ENCODE measurements around the gene INHBB. TPM values are rescaled to one million over a fixed set of nuclear protein-coding genes. Genes with fewer than 3 reads are reported as not detected.
A peak's percentile ranks its signal among the peaks of the same experiment; 100 is the strongest.
"Not testable (repeated sequence)": the region's sequence is repeated elsewhere in the genome, so short reads cannot be mapped to it uniquely, and the experiment has no call there.

INHBB gene
- total RNA-seq, 2 experiments from 2014 or later: not detected

- Histone ChIP-seq H3K27ac (ENCODE audit: low read depth in 1 of 2, low read length in 2 of 2) (no peak overlapping the region), H3K4me1 (ENCODE audit: insufficient read depth, low read length) (no peaks in the 10 kb centered on the region), H3K9me3 (ENCODE audit: control insufficient read depth in 1 of 2, insufficient read depth in 1 of 2, low read length in 2 of 2) (peaks cover 0 to 15% of the 10 kb centered on the region in 2 experiments), H3K4me3 (ENCODE audit: low read length) (no peak overlapping the region), H3K36me3 (ENCODE audit: insufficient read depth, low read length) (no peaks in the 10 kb centered on the region), H3K27me3 (ENCODE audit: control insufficient read depth in 1 of 2, insufficient read depth in 2 of 2, low read length in 2 of 2) (no peaks in the 10 kb centered on the region)
- intact Hi-C loops (cut with DNase I, micrococcal nuclease): no loop called here
- ChIA-PET CTCF (no interaction called here), POLR2A (no interaction called here)
- H3K4me1 Mint-ChIP-seq (ENCODE audit: low read depth): no peaks in the 10 kb centered on the region
- H3K4me3 Mint-ChIP-seq: no peak overlapping the region
- ATAC-seq (ENCODE audit: poor library complexity): no peak
- TF ChIP-seq CTCF (IDR thresholded peaks at IDR 0.05): no peak
- H3K27me3 Mint-ChIP-seq: peaks cover 7% of the 10 kb centered on the region
- H3K9me3 Mint-ChIP-seq: no peaks in the 10 kb centered on the region
- H3K36me3 Mint-ChIP-seq (ENCODE audit: low read depth): no peaks in the 10 kb centered on the region
- H3K27ac Mint-ChIP-seq: no peak overlapping the region
- peak in 1 of 14 experiments; percentile 23 for DNase-seq
These were observed 43.1 kb downstream of the INHBB start for GRCh38 chr2:120389036-120389391.

DNA sequence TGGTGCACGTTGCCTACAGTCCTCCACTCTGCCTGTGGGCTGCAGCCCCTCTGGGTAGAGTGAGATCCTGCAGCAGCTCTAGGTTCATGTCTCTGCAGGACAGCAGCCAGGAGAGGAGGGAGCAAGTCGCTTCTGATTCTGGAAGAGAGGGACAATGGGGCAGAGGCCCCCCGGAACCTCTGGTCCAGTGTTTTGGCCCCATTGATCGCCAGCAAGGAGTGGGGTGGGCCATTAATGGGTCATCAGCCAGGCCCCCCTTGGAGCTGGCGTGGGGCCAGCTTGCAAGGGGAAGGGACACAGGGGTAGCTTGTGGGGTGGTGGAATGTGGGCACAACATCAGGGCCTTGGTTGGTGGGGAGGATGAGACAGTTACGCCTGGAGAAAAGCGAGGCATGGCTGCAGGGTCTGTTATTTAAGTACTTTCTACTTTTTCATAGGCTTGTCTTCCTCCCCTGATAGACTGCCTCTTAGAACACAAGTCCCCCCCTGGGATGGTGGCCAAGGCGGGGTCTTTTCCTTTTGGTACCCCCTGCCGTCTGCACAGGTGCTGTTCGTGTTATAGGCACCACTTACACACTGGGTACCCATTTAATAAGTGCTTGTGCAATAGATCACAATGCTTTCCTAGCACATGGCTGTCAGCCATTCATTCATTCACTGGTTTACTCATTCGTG is 44.6 kb downstream of the INHBB start:
- intact Hi-C loops (cut with DNase I, micrococcal nuclease): no loop called here
- Histone ChIP-seq H3K27me3 (ENCODE audit: control insufficient read depth in 1 of 2, insufficient read depth in 2 of 2, low read length in 2 of 2) (peaks cover 0 to 3% of the 10 kb centered on the region in 2 experiments), H3K36me3 (ENCODE audit: insufficient read depth, low read length) (no peaks in the 10 kb centered on the region), H3K9me3 (ENCODE audit: control insufficient read depth in 1 of 2, insufficient read depth in 1 of 2, low read length in 2 of 2) (peaks cover 0 to 15% of the 10 kb centered on the region in 2 experiments), H3K4me1 (ENCODE audit: insufficient read depth, low read length) (no peaks in the 10 kb centered on the region), H3K4me3 (ENCODE audit: low read length) (no peak overlapping the region), H3K27ac (ENCODE audit: low read depth in 1 of 2, low read length in 2 of 2) (no peak overlapping the region)
- CTCF ChIA-PET: no interaction called here
- DNase-seq (peak in 1 of 14 experiments; percentile 14), ATAC-seq (ENCODE audit: poor library complexity) (no peak)
- H3K4me1 Mint-ChIP-seq (ENCODE audit: low read depth): no peaks in the 10 kb centered on the region
- H3K4me3 Mint-ChIP-seq: no peak overlapping the region
- H3K9me3 Mint-ChIP-seq: no peaks in the 10 kb centered on the region
- H3K27me3 Mint-ChIP-seq: peaks cover 13% of the 10 kb centered on the region
- no peaks in the 10 kb centered on the region for H3K36me3 Mint-ChIP-seq (ENCODE audit: low read depth)
- TF ChIP-seq CTCF (IDR thresholded peaks at IDR 0.05): no peak
- POLR2A ChIA-PET: no interaction called here
- no peak overlapping the region for H3K27ac Mint-ChIP-seq

GRCh38 chr2:120391382-120391781 is 45.4 kb downstream of the INHBB start:
- H3K27me3 Mint-ChIP-seq: peaks cover 13% of the 10 kb centered on the region
- H3K27ac ChIP-seq (ENCODE audit: low read depth in 1 of 2, low read length in 2 of 2); H3K4me3 Mint-ChIP-seq; H3K27me3 ChIP-seq (ENCODE audit: control insufficient read depth in 1 of 2, insufficient read depth in 2 of 2, low read length in 2 of 2); ATAC-seq (ENCODE audit: poor library complexity); H3K4me3 ChIP-seq (ENCODE audit: low read length); intact Hi-C loops (cut with DNase I, micrococcal nuclease); DNase-seq; H3K36me3 Mint-ChIP-seq (ENCODE audit: low read depth); H3K36me3 ChIP-seq (ENCODE audit: insufficient read depth, low read length); H3K9me3 Mint-ChIP-seq; H3K4me1 ChIP-seq (ENCODE audit: insufficient read depth, low read length); H3K27ac Mint-ChIP-seq; H3K4me1 Mint-ChIP-seq (ENCODE audit: low read depth); POLR2A ChIA-PET; CTCF ChIA-PET: not testable (repeated sequence)
- peaks cover 0 to 15% of the 10 kb centered on the region in 2 experiments for H3K9me3 ChIP-seq (ENCODE audit: control insufficient read depth in 1 of 2, insufficient read depth in 1 of 2, low read length in 2 of 2)
